Measurements from ENCODE around the gene ARNT2.

The ARNT2 gene

GRCh38 chr15:80562033-80562432, 157.9 kb downstream of the ARNT2 start:
- DNase-seq, result no peak

GRCh38 chr15:80562846-80563245, 158.7 kb downstream of the ARNT2 start:
- no peak for TF ChIP-seq CTCF (IDR thresholded peaks at IDR 0.05; ENCODE audit: low read depth, low read length, missing control alignments)
- in situ Hi-C loops (cut with HindIII; ENCODE audit: low pct_ligation_motif_present, low sequenced_read_pairs), result no loop called here
- Histone ChIP-seq H3K4me3 (ENCODE audit: low read depth, low read length) (no peak overlapping the region), H3K36me3 (replicated peaks) (peaks cover 12% of the 10 kb centered on the region), H3K27me3 (replicated peaks) (no peaks in the 10 kb centered on the region), H3K27ac (no peak overlapping the region)
- DNase-seq, result no peak

More at GRCh38 chr15:80562033-80562432, 157.9 kb downstream of the ARNT2 start:
- peaks cover 12% of the 10 kb centered on the region for H3K36me3 ChIP-seq (replicated peaks)
- H3K4me3 ChIP-seq (ENCODE audit: low read depth, low read length), result no peak overlapping the region
- TF ChIP-seq CTCF (IDR thresholded peaks at IDR 0.05; ENCODE audit: low read depth, low read length, missing control alignments), result no peak
- no peaks in the 10 kb centered on the region for H3K27me3 ChIP-seq (replicated peaks)
- in situ Hi-C loops (cut with HindIII; ENCODE audit: low pct_ligation_motif_present, low sequenced_read_pairs), result no loop called here
- no peak overlapping the region for H3K27ac ChIP-seq

- H3K27ac ChIP-seq, result no peak overlapping the region
- in situ Hi-C loops (cut with HindIII; ENCODE audit: low pct_ligation_motif_present, low sequenced_read_pairs), result no loop called here
- DNase-seq, result no peak
- H3K4me3 ChIP-seq (ENCODE audit: low read depth, low read length), result no peak overlapping the region
- peaks cover 12% of the 10 kb centered on the region for H3K36me3 ChIP-seq (replicated peaks)
- H3K27me3 ChIP-seq (replicated peaks), result no peaks in the 10 kb centered on the region
- no peak for TF ChIP-seq CTCF (IDR thresholded peaks at IDR 0.05; ENCODE audit: low read depth, low read length, missing control alignments)
Measured at GRCh38 chr15:80563372-80563997, 159.3 kb downstream of the ARNT2 start.

GRCh38 chr15:80564056-80564455, 159.9 kb downstream of the ARNT2 start:
- H3K36me3 ChIP-seq (replicated peaks), result peaks cover 12% of the 10 kb centered on the region
- TF ChIP-seq CTCF (IDR thresholded peaks at IDR 0.05; ENCODE audit: low read depth, low read length, missing control alignments), result no peak
- H3K4me3 ChIP-seq (ENCODE audit: low read depth, low read length), result no peak overlapping the region
- in situ Hi-C loops (cut with HindIII; ENCODE audit: low pct_ligation_motif_present, low sequenced_read_pairs), result no loop called here
- no peak for DNase-seq
- no peak overlapping the region for H3K27ac ChIP-seq
- H3K27me3 ChIP-seq (replicated peaks), result no peaks in the 10 kb centered on the region

- no peak overlapping the region for H3K27ac ChIP-seq
- in situ Hi-C loops (cut with HindIII; ENCODE audit: low pct_ligation_motif_present, low sequenced_read_pairs), result no loop called here
- no peak for TF ChIP-seq CTCF (IDR thresholded peaks at IDR 0.05; ENCODE audit: low read depth, low read length, missing control alignments)
Measured at GRCh38 chr15:80565398-80565797, 161.2 kb downstream of the ARNT2 start.

GRCh38 chr15:80565988-80566387, 161.8 kb downstream of the ARNT2 start:
- H3K27me3 ChIP-seq (replicated peaks), result no peaks in the 10 kb centered on the region
- TF ChIP-seq CTCF (IDR thresholded peaks at IDR 0.05; ENCODE audit: low read depth, low read length, missing control alignments), result no peak
- no peak overlapping the region for H3K4me3 ChIP-seq (ENCODE audit: low read depth, low read length)
- in situ Hi-C loops (cut with HindIII; ENCODE audit: low pct_ligation_motif_present, low sequenced_read_pairs), result no loop called here
- DNase-seq, result no peak
- peaks cover 12% of the 10 kb centered on the region for H3K36me3 ChIP-seq (replicated peaks)
- H3K27ac ChIP-seq, result no peak overlapping the region

More at GRCh38 chr15:80565398-80565797, 161.2 kb downstream of the ARNT2 start:
- no peak for DNase-seq
- Histone ChIP-seq H3K36me3 (replicated peaks) (peaks cover 12% of the 10 kb centered on the region), H3K27me3 (replicated peaks) (no peaks in the 10 kb centered on the region), H3K4me3 (ENCODE audit: low read depth, low read length) (no peak overlapping the region)
